Measurements from ENCODE around the gene ZBTB2.
A peak's percentile ranks its signal among the peaks of the same experiment; 100 is the strongest.
"Not testable (repeated sequence)": the region's sequence is repeated elsewhere in the genome, so short reads cannot be mapped to it uniquely, and the experiment has no call there.

Gene ZBTB2

GRCh38 chr6:151400473-151400872, 9.1 kb upstream of the ZBTB2 start:
- no peak for DNase-seq

DNA sequence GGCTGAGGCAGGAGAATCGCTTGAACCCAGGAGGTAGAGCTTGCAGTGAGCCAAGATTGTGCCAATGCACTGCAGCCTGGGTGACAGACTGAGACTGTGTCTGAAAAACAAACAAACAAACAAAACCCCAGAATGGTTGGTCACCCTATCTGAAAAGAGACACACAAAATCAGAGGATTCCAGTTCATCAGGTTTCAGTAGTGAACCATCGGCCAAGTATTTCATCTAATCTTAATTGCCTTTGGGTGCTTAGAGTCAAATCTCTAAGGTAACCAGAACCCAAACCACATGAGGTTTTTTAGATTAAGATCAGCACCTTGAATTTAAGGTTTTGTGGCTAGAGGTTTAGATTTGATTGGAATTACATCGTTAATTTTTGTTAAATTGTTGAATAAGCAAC, 8.3 kb upstream of the ZBTB2 start:
- DNase-seq, result peak; percentile 26

- no peak for DNase-seq
Measured at GRCh38 chr6:151393410-151393809, 2.1 kb upstream of the ZBTB2 start.

- DNase-seq, result no peak
Measured at GRCh38 chr6:151392427-151392826, 1.1 kb upstream of the ZBTB2 start.

GRCh38 chr6:151390851-151391470, 398 bp downstream of the ZBTB2 start:
- peak; percentile 82 for DNase-seq

- peak; percentile 98 for DNase-seq
Measured at GRCh38 chr6:151390276-151390850, 996 bp downstream of the ZBTB2 start.

DNA sequence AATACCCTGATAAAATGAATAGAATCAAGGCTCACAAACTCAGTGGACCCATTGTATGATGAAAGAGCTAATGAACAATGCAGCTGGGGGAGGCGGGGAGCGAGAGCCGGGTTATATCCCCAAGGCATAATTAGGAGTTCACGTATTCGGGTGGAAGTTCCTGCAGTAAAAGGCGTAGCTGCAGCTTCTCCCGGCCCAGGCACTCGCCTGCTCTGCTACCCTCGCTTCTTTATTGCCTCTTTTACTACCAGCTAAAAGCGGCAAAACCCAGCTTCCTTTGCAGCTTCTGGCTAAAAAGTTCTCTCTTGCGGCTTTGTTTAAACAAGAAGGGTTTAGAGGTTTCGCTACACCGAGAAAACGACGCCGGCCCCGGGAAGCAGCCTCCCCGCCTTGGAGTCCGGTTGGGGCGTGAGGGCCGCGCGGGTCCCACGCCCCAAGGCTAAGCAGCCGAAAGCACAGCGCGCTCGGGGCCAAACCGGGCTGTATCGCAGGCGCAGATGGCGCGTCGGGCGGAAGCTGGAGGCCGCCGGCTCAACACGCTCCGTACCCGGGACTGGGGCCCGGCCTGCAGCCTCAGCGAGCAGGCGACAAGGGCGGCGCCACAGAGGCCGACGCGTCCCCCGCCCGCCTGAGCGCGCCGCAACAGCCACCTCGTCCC, 1.6 kb downstream of the ZBTB2 start:
- peak; percentile 56 for DNase-seq

- DNase-seq, result no peak
Measured at GRCh38 chr6:151388997-151389617, 2.3 kb downstream of the ZBTB2 start.

GRCh38 chr6:151388236-151388635, 3.1 kb downstream of the ZBTB2 start:
- no peak for DNase-seq

GRCh38 chr6:151387175-151387970, 4.0 kb downstream of the ZBTB2 start:
- DNase-seq, result no peak

DNA sequence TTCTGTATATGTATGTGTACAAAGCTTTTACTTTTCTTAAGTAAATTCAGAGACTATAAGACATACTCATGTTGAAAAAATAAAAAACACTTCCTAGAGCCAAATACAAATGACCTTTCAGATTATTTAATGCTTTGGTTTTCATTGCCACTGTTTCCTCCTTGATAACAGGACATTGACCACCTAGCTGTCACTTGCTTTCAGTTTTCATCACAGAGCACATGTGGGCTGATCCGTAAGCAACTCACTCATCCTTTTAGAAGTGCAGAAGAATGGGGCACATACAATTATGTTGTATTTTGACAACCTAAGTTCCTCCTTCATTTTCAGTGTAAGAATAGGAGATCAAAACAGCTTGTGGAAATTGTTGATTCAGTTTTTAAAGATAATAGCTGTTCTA, 6.2 kb downstream of the ZBTB2 start:
- peak; percentile 52 for DNase-seq

- no peak for DNase-seq
Measured at GRCh38 chr6:151384151-151384550, 7.2 kb downstream of the ZBTB2 start.

DNA sequence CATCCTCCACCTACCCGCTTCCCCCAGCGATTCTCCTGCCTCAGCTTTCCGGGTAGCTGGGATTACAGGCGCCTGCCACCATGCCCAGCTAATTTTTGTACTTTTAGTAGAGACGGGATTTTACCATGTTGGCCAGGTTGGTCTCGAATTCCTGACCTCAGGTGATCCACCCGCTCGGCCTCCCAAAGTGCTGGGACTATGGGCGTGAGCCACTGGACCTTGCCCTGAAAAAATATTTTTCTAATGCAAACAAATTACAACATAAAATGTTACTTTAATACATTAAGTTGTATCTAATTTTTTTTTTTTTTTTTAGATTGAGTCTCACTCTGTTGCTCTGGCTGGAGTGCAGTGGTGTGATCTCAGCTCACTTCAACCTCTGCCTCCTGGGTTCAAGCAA, 8.7 kb downstream of the ZBTB2 start:
- DNase-seq, result not testable (repeated sequence)

DNA sequence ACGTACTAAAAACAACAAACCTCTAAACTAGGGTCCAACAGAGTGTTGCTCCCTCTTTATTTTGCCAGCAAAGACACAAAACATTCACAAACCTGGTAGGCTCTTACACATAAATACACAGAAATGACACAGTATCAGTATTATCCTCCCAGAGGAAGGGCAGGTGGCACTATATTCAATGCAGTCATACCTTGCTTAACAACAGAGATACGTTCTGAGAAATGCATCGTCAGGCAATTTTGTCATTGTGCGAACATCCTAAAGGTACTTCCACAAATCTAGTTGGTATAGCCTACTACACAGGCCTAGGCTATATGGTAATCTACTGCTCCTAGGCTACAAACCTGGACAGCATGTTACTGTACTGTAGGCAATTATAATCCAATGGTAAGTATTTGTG, 9.6 kb downstream of the ZBTB2 start:
- DNase-seq, result peak; percentile 59

DNA sequence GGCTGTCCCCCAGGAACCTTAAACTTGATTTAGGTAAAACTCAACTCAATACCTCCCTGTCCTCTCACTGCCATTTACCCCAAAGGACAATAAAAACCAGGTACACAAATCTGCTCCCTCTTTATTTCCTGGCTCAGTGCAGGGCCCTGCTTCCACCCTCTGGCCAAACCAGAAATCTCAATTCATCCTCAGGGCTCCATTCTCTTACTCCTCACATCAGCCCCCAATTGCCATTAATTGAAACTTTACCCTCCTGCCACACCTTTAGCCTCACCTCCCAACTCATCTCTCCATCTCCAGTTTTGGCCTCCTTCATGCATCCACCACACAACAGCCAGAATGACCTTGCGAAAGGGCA, 10.5 kb downstream of the ZBTB2 start:
- no peak for DNase-seq

DNA sequence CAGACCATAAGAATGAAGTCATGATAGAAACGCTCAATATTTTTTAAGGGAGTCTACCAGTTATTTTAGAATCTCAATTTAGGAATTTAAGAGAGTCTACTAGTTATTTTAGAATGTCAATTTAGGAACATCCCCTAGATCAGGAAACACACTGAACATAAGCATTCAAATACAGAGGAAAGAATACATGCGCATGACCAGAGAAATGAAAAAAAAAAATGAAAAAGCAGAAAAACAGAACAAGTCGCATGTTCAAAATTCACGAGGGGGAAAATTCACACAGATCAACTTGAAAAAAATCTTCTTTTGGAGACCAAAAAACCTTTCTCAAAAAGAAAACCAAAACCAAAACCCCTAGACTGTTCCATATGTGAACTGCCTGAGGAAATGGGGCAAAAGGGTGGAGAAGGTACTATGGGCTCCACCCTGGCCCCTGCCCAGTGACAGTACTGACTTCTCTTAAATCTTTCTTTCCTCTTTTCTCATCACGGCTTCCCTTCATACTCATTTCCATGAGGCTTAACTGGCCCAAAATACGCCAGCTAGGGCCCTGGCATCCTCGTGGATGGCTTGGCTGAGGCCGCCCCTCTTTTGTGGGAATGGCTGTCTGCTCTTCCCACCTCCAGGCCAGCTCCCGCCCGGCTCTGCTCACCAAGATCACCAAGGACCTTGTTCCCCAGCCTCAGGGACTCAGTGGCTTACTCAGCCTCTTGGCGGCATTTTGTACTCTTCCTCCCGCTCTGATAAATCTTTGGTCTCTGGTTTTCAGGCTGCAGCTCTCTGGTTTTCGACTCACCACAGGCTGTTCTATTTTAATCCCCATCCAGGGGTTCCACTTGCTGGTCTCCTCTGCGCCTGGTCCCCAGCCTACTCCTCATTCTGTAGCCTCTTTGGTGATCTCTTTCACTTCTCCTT, 11.2 kb downstream of the ZBTB2 start:
- peak; percentile 50 for DNase-seq

DNA sequence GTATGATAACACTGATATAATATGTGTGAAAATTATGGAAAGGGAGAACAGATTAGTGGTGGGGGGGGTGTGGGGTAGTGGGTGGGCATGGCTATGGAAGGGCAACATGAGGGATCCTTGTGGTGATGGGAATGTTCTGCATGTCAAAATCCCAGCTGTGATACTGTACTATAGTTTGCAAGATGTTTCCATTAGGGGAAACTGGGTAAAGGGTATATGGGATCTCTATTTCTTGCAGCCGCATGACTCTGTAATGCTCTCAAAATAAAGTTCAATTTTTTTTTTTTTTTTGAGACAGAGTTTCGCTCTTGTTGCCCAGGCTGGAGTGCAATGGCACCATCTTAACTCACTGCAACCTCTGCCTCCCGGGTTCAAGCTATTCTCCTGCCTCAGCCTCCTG, 14.3 kb downstream of the ZBTB2 start:
- DNase-seq, result no peak

- DNase-seq, result peak; percentile 26
Measured at GRCh38 chr6:151376440-151376839, 14.9 kb downstream of the ZBTB2 start.

- DNase-seq, result no peak
Measured at GRCh38 chr6:151375833-151376232, 15.5 kb downstream of the ZBTB2 start.

DNA sequence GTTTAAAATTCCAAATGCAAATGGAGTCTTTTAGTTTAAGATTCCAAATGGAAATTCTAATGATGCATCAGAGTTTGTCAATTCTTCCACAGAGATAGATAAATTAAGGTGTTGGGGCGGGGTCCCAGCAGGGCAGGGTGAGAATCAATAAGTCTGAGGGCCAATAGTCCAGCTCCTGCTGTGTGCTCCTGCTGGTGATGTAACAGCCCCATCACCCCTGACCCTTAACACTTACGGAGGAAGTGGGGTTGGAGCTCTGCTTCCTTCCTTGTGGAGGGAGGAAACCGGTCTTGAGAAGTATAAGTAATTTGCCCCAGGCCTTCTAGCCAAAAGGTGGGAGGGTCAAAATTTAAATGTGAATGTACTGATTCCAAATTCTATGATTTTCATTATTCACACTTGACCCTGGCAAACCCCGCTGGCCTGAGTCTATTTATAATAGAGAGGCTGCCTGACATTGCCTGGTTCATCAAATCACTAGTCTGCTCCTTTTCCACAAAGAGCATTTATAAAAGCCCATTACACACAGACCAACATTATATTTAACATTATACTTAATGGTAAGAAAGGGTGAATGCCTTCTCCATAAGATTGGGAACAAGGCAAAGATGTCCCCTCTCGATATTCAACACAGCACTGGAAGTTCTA, 17.2 kb downstream of the ZBTB2 start:
- peak; percentile 52 for DNase-seq

DNA sequence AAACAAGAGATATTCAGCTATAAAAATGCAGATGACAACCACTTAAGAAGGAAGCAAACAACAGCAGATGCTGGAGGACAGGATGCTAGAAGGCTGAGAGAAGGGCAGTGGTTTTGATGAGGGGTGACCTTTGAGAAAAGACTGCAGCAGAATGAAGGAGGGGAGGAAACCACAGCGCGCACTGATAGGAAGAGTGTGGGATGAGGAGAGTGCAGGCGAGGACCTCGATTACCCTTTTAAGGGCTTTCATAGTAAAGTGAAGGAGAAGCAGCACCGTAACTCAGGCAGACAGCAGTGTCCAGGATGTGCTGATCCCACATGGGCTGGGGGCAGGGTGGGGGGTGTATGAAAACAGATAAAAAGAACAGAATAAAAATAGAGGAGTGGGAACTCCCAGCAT, 19.2 kb downstream of the ZBTB2 start:
- DNase-seq, result peak; percentile 27

Measured in activated CD4-positive, alpha-beta T cell treated with anti-CD3 and anti-CD28 coated beads, Interleukin-2, amount 50 U/mL, for 16 hours (primary cell).